Posterior cingulate gyrus (tissue), 11 donors: ENCODE measurements around the gene PROCA1.
"Not testable (repeated sequence)": the region's sequence is repeated elsewhere in the genome, so short reads cannot be mapped to it uniquely, and the experiment has no call there.

Experiments
- DNase-seq, 10 donors: peaks; one replicate each; pipeline versions ENCODE4 v3.0.0 to v3.0.0-alpha.2; 2020 to 2021; ENCODE audit warnings: mixed read lengths in 3 of 10
- intact Hi-C: fragments of 100-400 bp; cut with DNase I; formaldehyde crosslinking; loops from one replicate; pipeline ENCODE4 v1.15.1; 2023

Gene PROCA1

DNA sequence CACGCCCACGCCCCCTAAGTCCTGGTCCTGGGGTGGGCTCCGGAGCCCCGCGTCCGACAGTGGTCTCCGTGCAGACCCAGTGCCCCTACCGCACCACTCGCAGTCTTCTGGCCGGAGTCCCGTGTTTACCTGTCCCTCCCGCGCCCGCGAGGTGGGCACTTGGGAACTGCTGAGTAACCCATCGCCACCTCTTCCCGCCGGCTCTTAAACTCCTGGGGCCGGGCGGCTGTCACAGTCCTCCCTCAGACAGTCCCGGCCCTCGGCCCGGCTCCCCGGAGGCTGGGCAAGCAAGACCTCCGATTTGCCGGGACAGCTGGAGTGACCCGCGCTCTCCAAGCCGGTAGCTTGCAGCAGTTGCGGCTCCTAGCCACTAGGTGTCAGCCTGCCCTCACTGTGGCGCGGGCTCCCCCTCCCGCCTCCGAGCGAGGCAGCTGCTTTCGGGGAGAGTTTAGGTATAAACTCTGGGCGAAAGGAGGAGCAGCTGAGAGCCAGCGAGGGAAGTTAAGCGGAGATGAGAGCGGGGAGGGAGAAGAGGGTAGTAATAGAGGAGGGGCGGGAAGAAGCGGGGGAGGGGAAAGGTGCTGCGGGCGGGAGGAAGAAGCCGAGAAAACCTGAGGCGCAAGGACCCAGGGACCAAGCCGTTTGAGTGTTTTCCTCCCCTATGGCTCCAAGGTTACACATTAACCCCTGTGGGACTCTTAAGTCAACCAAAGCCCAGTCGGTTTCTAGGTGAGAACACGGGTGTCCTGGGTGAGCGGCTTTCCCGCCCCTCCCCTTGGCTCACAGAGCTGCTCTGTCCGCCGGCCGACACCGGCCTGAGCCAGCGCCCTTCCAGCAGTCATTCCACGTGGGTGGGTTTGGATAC lies 15.2 kb upstream of the PROCA1 start:
- intact Hi-C loops, result loop anchor here (1.0 to 5.0 kb wide), 3 partner anchors 23 to 226 kb away; no protein-coding TSS in a partner anchor
- DNase-seq, result peak; percentile 89 to 99 (median 94)

DNA sequence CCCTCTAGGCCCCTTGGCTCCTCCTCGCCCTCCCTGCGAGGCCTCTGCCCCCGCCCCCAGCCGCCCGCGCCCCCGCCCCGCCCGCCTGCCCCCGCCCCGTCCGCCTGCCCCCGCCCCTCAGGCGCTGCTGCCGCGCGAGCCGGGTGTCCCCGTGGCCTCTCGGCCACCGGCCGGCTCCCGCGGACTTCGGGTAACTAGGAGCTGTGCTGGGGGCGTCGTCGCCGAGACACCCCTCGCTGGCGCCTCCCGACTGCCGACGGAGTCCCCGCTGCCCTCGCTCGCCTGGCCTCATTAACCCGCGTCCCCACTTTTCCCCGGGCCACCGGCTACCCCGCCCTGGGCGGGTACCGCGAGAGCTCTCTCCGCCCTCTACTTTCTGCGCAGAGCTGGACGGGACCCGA lies 14.5 kb upstream of the PROCA1 start, which contains the start of gene TLCD1:
Gene TLCD1 (minus strand): TSS at position 8 of the 401 bp plus-strand sequence. CDS start 136 bp downstream, outside the sequence.
- intact Hi-C loops, result loop anchor here (2.0 to 5.0 kb wide), 2 partner anchors 186 to 227 kb away; no protein-coding TSS in a partner anchor
- DNase-seq, result peak in 4 of 10 donors; percentile 40 to 88 (median 66)

DNA sequence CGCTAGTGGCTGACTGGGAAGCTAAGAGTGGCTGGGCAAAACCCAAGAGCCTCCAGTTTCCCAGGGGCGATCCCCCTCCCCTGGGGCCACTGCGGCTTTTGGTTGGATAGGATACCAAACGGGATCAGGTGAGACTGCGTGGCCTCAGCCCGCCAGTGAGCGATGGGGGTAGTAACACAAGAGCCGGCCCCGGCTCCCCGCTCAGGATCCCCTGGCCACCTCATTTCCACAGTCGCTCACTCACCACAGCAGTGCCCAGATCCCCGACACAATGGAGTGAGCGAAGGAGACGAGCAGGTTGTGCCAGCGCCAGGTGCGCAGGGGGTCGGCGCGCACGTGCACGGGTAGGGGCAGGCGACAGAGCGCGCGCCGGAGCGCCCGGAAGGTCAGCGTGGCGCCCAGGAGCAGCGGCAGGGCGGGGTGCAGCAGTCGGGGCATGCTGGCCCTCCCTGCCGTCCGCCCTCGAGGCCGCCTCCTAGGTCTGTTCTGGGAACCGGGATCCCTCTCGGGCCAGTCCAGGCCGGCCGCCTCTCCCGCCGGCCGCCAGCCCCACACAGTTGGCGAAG lies 14.1 kb upstream of the PROCA1 start:
- DNase-seq, result peak in 2 of 10 donors; percentile 82 to 84

DNA sequence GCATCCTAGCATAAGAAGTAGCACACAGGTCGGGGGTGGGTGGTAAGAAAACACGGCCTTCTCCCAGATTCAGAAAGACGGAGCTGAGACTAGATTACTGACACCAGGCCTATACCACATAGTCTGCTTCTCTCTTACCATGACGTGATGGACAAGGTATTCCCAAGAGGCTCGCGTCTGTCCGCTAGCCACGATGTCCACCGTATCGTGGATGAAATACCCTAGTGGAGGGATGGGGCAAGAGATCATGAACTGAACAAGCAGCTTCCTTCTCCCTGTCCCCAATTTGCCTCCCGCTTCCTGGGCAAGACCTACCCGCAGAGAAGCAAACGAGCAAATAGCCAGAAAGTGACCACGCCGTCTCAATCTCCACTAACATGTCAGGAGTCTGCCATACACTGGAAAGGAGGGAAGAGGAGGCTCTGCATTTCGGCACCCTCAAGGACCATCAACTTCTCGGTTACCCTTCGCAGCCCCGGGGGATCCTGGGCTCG lies 13.5 kb upstream of the PROCA1 start:
- peak in 2 of 10 donors; percentile 16 to 56 for DNase-seq
- intact Hi-C loops, result loop anchor here (5.0 kb wide), 1 partner anchor 187 kb away; no protein-coding TSS in a partner anchor

More for the DNA sequence above, 14.1 kb upstream of the PROCA1 start:
- intact Hi-C loops, result loop anchor here (2.0 to 5.0 kb wide), 2 partner anchors 187 to 227 kb away; no protein-coding TSS in a partner anchor

DNA sequence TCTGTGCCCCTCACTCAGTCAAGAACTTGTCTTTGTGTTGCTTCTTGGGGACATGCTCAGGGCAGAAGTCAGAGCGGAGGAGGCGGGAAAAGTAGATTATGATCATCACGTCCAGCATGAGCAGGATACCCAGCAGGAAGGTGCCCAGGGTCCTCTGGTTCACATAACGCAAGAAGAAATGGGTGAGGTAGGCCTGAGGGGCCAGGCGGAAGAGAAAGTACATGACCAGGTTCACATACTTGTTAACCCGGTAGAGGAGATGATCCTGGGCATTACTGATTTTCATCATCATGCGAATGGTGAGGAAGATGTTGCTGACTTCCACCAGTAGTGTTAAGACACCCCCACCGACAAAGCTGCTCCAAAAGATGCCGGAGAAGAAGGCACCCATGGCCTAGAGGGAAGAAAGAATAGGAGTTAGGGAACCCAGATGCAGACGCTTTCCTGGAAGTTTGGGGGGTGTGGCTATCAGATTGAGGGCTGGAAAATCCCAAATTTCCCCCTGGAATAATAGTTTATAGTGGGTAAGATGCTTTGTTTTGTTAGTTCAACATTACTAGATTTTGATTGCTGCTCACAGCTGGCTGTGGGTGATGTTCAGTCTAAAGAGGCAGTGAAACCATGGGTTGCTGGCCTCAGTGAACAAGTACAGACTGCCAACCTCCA lies 12.9 kb upstream of the PROCA1 start:
- DNase-seq, result no peak
- intact Hi-C loops, result loop anchor here (5.0 kb wide), 1 partner anchor 188 kb away; no protein-coding TSS in a partner anchor

DNA sequence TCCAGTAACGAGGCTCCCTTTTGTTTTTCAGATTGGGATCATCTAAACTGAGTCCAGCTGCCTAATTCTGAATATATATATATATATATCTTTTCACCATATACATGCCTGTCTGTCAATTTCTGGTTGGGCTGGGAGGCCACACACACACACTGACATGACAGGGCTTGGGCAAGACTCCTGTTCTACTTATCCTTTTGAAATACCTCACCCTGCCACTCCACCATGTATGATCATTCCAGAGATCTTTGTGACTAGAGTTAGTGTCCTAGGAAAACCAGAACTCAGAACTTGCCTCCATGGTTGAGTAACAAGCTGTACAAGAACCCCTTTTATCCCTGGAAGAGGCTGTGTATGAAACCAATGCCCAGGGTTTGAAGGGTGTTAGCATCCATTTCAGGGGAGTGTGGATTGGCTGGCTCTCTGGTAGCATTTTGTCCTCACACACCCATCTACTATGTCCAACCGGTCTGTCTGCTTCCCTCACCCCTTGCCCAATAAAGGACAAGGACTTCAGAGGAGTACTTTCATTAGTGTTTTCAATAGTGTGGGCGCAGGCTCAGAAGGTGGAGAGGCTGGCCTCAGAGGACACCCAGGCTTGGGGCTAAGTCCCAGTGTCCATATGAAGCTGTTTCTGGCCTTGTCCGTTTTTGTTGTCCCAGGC lies 12.3 kb upstream of the PROCA1 start:
- peak in 1 of 10 donors; percentile 31 for DNase-seq
- intact Hi-C loops, result not testable (repeated sequence)

DNA sequence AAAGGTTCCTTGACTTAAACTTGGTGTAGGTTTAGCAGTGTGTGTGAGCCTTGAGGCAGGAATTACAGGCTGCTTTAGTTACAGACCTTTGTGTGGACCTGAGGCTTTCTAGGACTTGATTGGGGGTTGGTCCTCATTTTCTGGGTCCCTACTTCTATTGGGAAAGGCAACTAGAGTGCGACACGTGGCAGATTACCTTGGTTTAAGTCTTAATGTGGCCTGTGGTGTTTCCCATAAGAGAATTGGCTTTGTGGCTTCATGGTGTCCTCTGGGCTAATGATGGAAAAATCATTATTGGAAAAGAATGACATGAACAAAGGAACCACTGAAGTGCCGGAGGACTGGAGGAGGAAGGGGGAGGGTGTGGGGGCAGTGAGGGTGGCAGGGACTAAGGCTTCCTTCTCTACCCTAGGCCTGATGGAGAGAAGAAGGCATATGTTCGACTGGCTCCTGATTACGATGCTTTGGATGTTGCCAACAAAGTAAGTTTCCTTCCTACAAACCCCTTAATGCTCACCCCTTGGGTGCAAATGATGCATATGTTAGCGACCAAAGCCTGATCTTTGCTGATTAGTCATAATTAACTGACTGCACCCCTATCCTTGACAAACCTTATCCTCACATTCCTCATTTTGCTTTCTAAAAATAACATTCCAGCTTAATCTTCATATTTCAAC lies 11.6 kb upstream of the PROCA1 start:
- intact Hi-C loops, result no loop called here
- DNase-seq, result no peak

DNA sequence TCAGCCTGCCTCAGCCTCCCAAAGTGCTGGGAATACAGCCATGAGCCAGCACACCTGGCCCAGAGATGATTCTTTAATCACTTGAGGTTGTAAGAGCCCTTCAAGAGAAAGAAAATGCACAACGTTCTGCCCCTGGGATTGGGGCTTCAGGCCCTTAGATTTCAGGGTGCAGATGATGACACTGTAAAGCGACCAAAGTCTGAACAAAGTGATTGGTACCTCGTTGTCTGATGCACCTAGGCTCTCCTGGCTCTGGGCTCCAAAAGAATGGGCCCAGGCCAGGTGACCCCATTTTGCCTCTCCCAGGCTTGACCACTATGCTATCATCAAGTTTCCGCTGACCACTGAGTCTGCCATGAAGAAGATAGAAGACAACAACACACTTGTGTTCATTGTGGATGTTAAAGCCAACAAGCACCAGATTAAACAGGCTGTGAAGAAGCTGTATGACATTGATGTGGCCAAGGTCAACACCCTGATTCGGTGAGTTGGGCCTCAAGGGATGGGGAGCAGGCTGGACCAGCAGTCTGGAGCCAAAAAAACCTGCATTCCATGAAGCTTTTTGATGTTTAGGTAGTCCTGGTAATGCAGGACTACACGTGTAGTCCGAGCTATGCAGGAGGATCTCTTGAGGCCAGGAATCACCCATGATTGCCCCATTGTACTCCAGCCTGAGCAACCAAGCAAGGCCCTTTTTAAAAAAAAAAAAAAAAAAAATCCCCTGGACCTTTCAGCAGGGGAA lies 10.9 kb upstream of the PROCA1 start:
- intact Hi-C loops, result no loop called here
- DNase-seq, result no peak

DNA sequence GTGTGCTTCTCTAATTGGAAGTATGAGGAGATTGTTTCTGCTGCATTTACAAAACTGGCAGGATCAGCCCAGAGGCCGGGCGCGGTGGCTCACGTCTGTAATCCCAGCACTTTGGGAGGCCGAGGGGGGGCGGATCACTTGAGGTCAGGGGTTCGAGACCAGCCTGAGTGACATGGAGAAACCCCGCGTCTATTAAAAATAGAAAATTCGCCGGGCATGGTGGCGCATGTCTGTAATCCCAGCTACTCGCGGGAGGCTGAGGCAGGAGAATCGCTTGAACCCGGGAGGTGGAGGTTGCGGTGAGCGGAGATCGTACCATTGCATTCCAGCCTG lies 9.3 kb upstream of the PROCA1 start:
- DNase-seq, result peak in 1 of 10 donors; percentile 41
- intact Hi-C loops, result not testable (repeated sequence)

DNA sequence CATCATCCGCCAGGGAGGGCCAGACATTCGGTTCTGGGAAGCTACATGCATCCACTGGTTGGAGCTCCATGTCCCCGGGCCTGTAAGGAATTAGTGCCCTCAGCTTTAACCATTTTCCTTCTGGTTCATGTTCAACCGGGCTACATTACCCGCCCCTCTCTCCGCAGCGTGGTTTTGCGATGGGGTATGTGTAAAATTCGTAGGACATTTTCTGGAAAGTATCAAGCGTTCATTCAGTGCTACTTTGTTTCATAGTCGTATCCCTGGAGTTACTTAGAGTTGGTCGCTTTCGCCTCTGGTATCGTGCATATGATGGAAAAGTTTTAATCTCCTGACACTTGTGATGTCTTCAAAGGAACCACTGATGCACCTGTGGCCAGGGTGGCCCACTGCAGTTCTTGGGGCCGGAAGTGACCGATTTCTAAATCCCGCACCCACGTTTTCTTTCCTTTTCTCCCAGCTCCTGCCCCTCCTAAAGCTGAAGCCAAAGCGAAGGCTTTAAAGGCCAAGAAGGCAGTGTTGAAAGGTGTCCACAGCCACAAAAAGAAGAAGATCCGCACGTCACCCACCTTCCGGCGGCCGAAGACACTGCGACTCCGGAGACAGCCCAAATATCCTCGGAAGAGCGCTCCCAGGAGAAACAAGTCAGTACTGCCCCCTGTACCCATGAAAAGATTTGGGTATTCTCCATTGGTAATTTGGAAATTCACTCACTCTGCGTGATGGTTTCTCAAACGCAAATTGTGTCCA lies 8.7 kb upstream of the PROCA1 start:
- intact Hi-C loops, result no loop called here
- peak in 1 of 10 donors; percentile 11 for DNase-seq

DNA sequence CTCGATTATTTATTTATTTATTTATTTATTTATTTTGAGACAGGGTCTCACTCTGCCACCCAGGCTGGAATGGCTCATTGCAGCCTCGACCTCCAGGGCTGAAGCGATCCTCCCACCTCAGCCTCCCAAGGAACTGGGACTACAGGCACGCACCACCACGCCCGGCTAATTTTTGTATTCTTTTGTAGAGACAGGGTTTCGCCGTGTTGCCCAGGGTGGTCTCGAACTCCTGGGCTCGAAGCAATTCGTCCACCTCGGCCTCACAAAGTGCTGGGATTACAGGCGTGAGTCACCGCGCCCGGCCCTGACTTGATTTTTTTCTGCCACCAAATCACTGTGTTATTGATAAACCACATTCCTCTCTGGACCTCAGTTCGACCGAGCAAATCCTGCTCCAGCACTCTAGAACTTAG lies 7.3 kb upstream of the PROCA1 start:
- no peak for DNase-seq
- intact Hi-C loops, result loop anchor here (2.0 to 10.0 kb wide), 2 partner anchors 74 to 234 kb away; partner anchors contain the start of gene BLTP2

DNA sequence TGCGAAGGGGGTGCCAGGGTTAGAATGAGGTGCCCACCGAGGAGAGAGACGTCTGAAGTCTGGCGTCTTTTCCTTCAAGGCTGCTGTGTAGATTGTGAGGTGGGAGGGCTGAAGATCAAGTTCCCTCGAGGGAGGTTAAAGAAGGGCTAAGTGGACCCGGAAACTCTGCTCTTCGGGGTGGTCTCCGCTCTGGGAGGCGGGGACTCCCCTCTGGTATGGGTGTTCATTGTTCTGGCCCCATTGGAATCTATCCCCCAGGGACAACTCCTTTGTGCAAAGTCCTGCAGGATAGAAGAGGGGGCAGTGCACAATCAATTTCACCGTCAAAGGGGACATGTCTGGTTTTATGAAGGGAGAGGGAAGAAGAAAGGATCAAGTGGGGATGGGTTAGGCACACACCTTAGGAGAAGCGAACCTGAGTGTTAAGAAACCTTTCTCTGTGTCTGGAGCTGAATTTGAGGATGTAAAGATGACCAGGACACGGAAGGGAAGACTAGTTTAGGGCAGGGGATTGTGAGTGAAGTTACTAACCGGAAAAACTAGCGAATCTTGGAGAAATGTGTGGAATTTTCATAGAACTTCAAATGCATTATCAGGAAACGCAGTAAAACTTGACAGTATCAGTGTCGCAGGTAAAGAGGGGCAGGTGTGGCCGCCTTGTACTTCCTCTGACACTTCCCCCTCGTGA lies 6.8 kb upstream of the PROCA1 start:
- no peak for DNase-seq
- intact Hi-C loops, result loop anchor here (2.0 to 10.0 kb wide), 2 partner anchors 74 to 234 kb away; partner anchors contain the start of gene BLTP2

DNA sequence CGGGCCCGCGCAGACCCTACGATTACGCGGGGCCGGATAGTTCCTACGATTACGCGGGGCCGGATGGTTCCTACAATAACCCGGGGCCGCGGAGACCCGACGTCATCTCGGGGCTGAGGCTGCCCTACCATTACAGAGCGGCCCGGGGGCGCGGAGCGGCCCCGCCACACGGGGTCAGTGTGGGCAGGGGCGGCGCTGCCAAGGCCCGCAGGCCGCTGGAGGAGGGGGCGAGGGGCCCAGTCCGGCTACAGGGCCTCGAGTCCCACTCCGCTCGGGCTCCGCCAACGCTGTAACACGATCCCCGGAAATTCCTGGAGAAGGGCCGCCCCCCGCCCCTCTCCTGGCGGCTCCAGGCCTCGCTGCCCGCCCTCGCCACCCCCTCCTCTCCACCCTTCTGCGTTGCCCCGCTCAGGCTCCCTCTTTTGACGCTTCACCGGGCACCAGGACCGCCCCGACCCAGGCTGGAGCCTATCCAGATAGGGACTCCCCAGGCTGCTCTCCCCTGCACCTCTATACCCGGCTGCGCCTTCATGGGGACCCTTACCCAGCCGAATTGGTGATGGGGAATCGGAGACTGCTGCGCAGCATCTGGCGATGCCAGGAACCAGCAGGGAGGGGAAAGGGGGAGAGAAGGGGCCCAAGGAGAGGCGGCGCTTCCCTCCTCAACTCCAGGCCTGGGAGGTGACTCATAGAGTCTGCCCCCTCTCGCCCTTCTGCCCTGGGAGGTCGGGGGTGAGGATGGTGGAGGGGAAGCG lies 6.1 kb upstream of the PROCA1 start, which contains the start of gene RAB34:
Gene RAB34 (minus strand): TSS at position 291 of the 755 bp plus-strand sequence. CDS start 602 bp downstream, outside the sequence.
- intact Hi-C loops, result loop anchor here (2.0 to 10.0 kb wide), 2 partner anchors 73 to 235 kb away; partner anchors contain the start of gene BLTP2
- DNase-seq, result peak in 4 of 10 donors; percentile 22 to 76 (median 44)

DNA sequence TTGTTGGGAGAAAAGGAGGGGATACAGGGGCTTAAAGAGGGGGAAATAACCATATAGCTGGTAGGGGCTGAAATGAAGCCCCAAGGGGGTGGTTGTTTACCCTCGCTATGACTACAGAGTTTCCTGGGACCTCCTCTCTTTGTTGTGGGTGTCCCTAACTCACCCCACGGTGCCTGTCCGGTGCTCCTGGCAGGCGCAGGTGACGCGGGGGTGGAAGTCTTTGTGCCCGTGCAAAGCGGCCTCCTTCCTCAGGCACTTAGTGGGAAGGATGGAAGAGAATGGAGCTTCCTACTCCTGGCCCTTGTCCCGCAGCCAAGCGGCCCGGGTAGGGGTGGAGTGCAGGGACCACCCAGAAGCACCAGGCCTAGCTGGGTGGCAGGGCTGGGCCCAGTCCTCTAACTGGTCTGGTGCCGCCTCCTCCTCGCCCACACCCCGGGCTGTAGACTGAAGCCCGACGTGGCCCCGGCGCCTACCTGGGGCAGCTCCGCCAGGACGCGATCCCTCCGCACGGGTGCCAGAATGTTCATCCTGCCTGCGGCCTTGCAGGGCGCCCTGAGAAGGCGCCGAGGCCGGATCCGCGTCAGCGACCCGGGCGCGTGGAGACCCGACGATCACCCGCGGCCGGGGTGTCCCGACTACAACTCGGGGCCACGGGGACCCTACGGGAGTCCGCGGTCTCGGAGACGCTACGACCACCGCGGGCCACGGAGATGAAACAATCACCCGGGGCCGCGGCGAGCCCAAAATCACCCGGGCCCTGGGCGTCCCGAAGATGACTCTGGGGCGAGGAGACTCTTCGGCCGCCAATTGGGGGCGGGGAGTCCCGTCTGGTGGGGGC lies 5.3 kb upstream of the PROCA1 start:
- intact Hi-C loops, result loop anchor here (10.0 kb wide), 1 partner anchor 72 kb away; the partner anchor contains the start of gene BLTP2
- DNase-seq, result peak in 1 of 10 donors; percentile 64

DNA sequence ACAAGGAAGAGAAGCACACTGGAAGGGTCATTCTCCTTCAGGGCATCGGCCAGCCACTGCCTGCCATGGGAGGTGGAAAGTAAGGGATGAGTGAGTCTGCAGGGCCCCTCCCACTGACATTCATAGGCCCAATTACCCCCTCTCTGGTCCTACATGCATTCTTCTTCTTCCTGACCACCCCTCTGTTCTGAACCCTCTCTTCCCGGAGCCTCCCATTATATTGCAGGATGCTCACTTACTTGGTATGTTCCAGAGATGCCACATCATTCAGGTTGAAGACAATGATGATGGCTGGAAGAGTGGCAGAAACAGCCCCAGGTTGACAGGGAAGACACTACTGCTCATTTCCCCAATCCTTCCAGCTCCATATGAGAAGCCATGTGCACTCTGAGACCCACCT lies 3.5 kb upstream of the PROCA1 start:
- DNase-seq, result peak in 1 of 10 donors; percentile 3
- intact Hi-C loops, result loop anchor here (10.0 kb wide), 1 partner anchor 70 kb away; the partner anchor contains the start of gene BLTP2
